Pancreas (tissue), 10 donors: ENCODE data around the gene ADCY5. TPM values are rescaled to one million over a fixed set of nuclear protein-coding genes. Genes with fewer than 3 reads are reported as not detected.

Source experiments
- ATAC-seq, 4 donors: fragments of 200-7000 bp; cut with Tn5 transposase; one replicate each; pipeline versions ENCODE4 v1.8.0 to v1.9.1; 2020; ENCODE audit warnings: mild to moderate bottlenecking in 4 of 4, moderate library complexity in 4 of 4
- DNase-seq, 6 donors: peaks; one replicate each; pipeline ENCODE4 v3.0.0-alpha.2; 2020
- FAIRE-seq: peaks from 2 replicates; lab custom pipeline; 2012; peaks lifted over from hg19 to GRCh38; lab: Jason Lieb, UNC
- H3K27ac ChIP-seq, 4 donors: fragments of 200-600 bp; sonication (generic); 1 replicate in 3 of 4; 2 replicates in 1 of 4; pipeline versions ENCODE4 v1.5.0 to v1.8.0; 2020
- H3K27me3 ChIP-seq, 4 donors: fragments of 200-600 bp; one replicate each; pipeline ENCODE4 v1.8.0; 2021
- H3K36me3 ChIP-seq, 3 donors: fragments of 200-600 bp; sonication (generic) in 1 of 3; one replicate each; pipeline versions ENCODE4 v1.5.0 to v1.8.0; 2020 to 2021
- H3K4me1 ChIP-seq, 3 donors: fragments of 200-600 bp; one replicate each; pipeline ENCODE4 v1.8.0; 2021
- H3K4me3 ChIP-seq, 4 donors: fragments of 200-600 bp; sonication (generic) in 2 of 4; one replicate each; pipeline versions ENCODE4 v1.5.0 to v1.8.0; 2020 to 2021
- H3K9me3 ChIP-seq, 4 donors: fragments of 200-600 bp; one replicate each; pipeline ENCODE4 v1.8.0; 2021
- CTCF ChIP-seq, 4 donors: fragments of 200-600 bp; sonication (generic) in 3 of 4; IDR thresholded peaks; one replicate each; pipeline versions ENCODE4 v1.5.0 to v1.8.0; 2021; ENCODE audit warnings: antibody characterized with exemption in 4 of 4
- WGBS, 2 donors: extraction: QIAGEN DNeasy Blood & Tissue Kit; methylation state at CpG; one replicate each; pipeline ENCODE4 v1.1.7; 2013; 5-methylcytosine and 5-hydroxymethylcytosine counted together
- intact Hi-C, 3 donors: fragments of 100-400 bp; cut with DNase I; formaldehyde crosslinking; loops; one replicate each; pipeline versions ENCODE4 v1.11.1 to v1.14.2; 2022
- polyA plus RNA-seq, 2 donors: library from polyadenylated mRNA; stranded (reverse); fragments of 200-250 nt; gene quantifications; one replicate each; pipeline ENCODE4 v1.2.3, GENCODE V29; 2013
- total RNA-seq, 6 donors: library from RNA; stranded (reverse); fragmentation: NEBNext Ultra II Directional in 4 of 6; extraction: Animal tissue kit (Norgen Biotek cat#: 25700) in 4 of 6; gene quantifications; one replicate each; pipeline versions ENCODE4 v1.2.1 to v1.2.4, GENCODE V29; 2021 to 2023
- donor health status: healthy with polysubstance abuse.
- donor health status: DM: no; HTN: no; CAD: no; lungs with moderate emphysema.
- donor health status: DM: no; HTN: no; CAD: no.
- donor health status: control.
- donor health status: control.
- donor health status: Bipolar disorder and iron deficiency.
- donor health status: DM: yes; HTN: yes; CAD: no.
- donor health status: DM: no; HTN: no; CAD: no.
- donor health status: DM: no; HTN: no; CAD: no.
- donor health status: DM: yes; HTN: yes; CAD: no.

Gene ADCY5
- total and polyA plus RNA-seq, 8 donors, result 6.0 to 13.4 (median 9.6) TPM

GRCh38 chr3:123388811-123389627 is 59.9 kb downstream of the ADCY5 start:
- 81% methylated on average over 15 of the region's 15 CpGs for WGBS, 2 donors
- H3K4me1 ChIP-seq, result peaks cover 0 to 13% (median 0%) of the 10 kb centered on the region in 3 donors
- no peaks in the 10 kb centered on the region for H3K27me3 ChIP-seq
- no peaks in the 10 kb centered on the region for H3K36me3 ChIP-seq
- DNase-seq (no peak), FAIRE-seq (no peak), ATAC-seq (no peak)
- H3K27ac ChIP-seq, result no peak overlapping the region
- no peaks in the 10 kb centered on the region for H3K9me3 ChIP-seq
- intact Hi-C loops, result no loop called here
- no peak overlapping the region for H3K4me3 ChIP-seq
- TF ChIP-seq CTCF (IDR thresholded peaks at IDR 0.05), result no peak

DNA sequence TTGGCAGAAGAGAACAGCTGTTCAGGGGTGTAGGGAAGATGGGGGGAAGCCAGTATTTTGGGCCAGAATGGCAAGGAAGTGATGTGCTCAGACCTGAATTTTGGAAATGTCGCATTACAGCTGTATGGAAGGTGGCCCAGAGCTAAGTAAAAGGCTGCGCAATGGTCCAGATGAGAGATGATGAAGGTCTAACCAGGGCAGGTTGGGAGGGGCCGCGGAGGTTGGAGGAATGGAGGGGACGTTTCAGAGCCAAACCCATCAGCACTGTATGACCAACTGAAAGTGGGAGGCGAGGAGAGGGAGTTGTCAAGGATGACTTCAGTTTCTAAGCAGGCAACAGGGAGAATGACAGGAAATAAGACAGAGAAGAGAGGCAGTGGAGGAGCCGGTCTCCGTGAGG is 60.8 kb downstream of the ADCY5 start:
- Histone ChIP-seq H3K36me3 (no peaks in the 10 kb centered on the region), H3K27me3 (no peaks in the 10 kb centered on the region), H3K4me3 (no peak overlapping the region), H3K27ac (no peak overlapping the region), H3K4me1 (peaks cover 0 to 13% (median 0%) of the 10 kb centered on the region in 3 donors), H3K9me3 (no peaks in the 10 kb centered on the region)
- TF ChIP-seq CTCF (IDR thresholded peaks at IDR 0.05), result no peak
- 89% methylated on average over 8 of the region's 8 CpGs for WGBS, 2 donors
- FAIRE-seq, result no peak
- no peak for ATAC-seq
- intact Hi-C loops, result no loop called here
- DNase-seq, result no peak

DNA sequence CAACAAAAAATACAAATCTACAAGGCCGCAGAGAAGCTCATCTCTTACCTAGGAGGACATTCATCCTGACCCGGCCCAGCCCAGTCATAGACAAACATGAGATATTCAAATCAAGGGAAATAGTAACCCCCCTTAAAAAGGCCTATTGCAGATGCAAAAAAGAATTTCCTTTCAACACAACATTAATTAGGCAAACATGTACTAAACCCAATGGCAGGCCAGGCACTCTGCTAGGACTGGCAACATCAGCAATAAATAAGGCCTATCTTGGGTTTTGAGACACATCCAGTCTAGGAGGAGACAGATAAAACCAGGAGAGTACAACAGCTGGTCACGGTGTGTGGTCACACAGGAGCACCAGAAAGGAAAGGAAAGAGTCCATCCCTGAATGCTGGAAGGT is 61.4 kb downstream of the ADCY5 start:
- no peak for DNase-seq
- no peaks in the 10 kb centered on the region for H3K9me3 ChIP-seq
- FAIRE-seq, result no peak
- WGBS, 2 donors, result 68 to 71% methylated on average over 3 of the region's 3 CpGs
- ATAC-seq, result no peak
- TF ChIP-seq CTCF (IDR thresholded peaks at IDR 0.05), result no peak
- H3K4me3 ChIP-seq, result no peak overlapping the region
- intact Hi-C loops, result no loop called here
- H3K27me3 ChIP-seq, result no peaks in the 10 kb centered on the region
- H3K36me3 ChIP-seq, result no peaks in the 10 kb centered on the region
- peaks cover 0 to 13% (median 0%) of the 10 kb centered on the region in 3 donors for H3K4me1 ChIP-seq
- no peak overlapping the region for H3K27ac ChIP-seq

- 39 to 66% methylated on average over 11 of the region's 11 CpGs for WGBS, 2 donors
- Histone ChIP-seq H3K27me3 (no peaks in the 10 kb centered on the region), H3K4me1 (peaks cover 0 to 13% (median 0%) of the 10 kb centered on the region in 3 donors), H3K9me3 (no peaks in the 10 kb centered on the region), H3K36me3 (no peaks in the 10 kb centered on the region), H3K4me3 (no peak overlapping the region), H3K27ac (peak overlapping the region in 1 of 4 donors; percentile 27)
- intact Hi-C loops, result no loop called here
- TF ChIP-seq CTCF (IDR thresholded peaks at IDR 0.05), result no peak
- no peak for FAIRE-seq
- DNase-seq, result no peak
- ATAC-seq, result peak in 1 of 4 donors; percentile 37
Measured at GRCh38 chr3:123386477-123387040, 62.3 kb downstream of the ADCY5 start.

DNA sequence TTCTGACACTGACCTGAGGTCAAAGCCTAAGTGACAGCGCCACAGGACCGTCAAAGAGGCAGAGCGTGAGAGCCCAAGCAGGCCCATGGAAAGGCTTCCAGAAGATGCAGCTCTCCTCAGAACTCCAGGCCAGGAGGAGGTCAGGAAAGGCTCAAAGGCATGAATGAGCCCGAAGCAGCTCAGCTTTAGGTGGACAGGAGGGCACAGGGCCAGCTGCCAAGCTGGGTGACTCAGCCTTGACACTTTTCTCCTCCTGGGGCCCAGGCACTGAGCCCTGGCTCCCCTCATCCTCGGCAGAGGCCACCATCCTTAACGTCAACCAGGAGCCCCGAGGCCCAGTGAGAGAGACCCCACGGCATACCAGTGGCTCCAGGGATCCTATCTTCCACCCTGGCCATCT is 62.9 kb downstream of the ADCY5 start:
- peak overlapping the region in 2 of 4 donors; percentile 22 to 27 for H3K27ac ChIP-seq
- ATAC-seq (peak in 3 of 4 donors; percentile 52 to 64 (median 58)), DNase-seq (peak in 2 of 6 donors; percentile 23 to 44), FAIRE-seq (no peak)
- no peak for TF ChIP-seq CTCF (IDR thresholded peaks at IDR 0.05)
- intact Hi-C loops, result no loop called here
- 51 to 61% methylated on average over 8 of the region's 8 CpGs for WGBS, 2 donors
- no peaks in the 10 kb centered on the region for H3K36me3 ChIP-seq
- no peaks in the 10 kb centered on the region for H3K9me3 ChIP-seq
- no peaks in the 10 kb centered on the region for H3K27me3 ChIP-seq
- no peak overlapping the region for H3K4me3 ChIP-seq
- peaks cover 0 to 13% (median 0%) of the 10 kb centered on the region in 3 donors for H3K4me1 ChIP-seq
